Measurements from ENCODE around the gene AOPEP.

AOPEP gene

GRCh38 chr9:94806307-94806893, 79.9 kb downstream of the AOPEP start:
- H4K20me1 ChIP-seq, result no peaks in the 10 kb centered on the region
- H3K36me3 ChIP-seq, result peaks cover 72% of the 10 kb centered on the region
- no peak overlapping the region for H3K9ac ChIP-seq
- H3K27me3 ChIP-seq, result no peaks in the 10 kb centered on the region
- H3K27ac ChIP-seq, result no peak overlapping the region
- H3K4me1 ChIP-seq, result no peaks in the 10 kb centered on the region
- no peak overlapping the region for H3K4me2 ChIP-seq
- H3K4me3 ChIP-seq, result no peak overlapping the region
- no peak for TF ChIP-seq Cebpa-rat (IDR thresholded peaks at IDR 0.05)
- H3K9me3 ChIP-seq, result no peaks in the 10 kb centered on the region

- H3K9me3 ChIP-seq, result no peaks in the 10 kb centered on the region
- H3K4me3 ChIP-seq, result no peak overlapping the region
- no peak overlapping the region for H3K4me2 ChIP-seq
- no peak for TF ChIP-seq Cebpa-rat (IDR thresholded peaks at IDR 0.05)
- H3K4me1 ChIP-seq, result 0 out of 2 replicates have a peak, but pooled peaks cover 6% of the 10 kb centered on the region
- no peaks in the 10 kb centered on the region for H3K27me3 ChIP-seq
- peaks cover 78% of the 10 kb centered on the region for H3K36me3 ChIP-seq
- no peak overlapping the region for H3K9ac ChIP-seq
- no peaks in the 10 kb centered on the region for H4K20me1 ChIP-seq
- no peak overlapping the region for H3K27ac ChIP-seq
These were observed 81.1 kb downstream of the AOPEP start for GRCh38 chr9:94807556-94807955.

- no peaks in the 10 kb centered on the region for H4K20me1 ChIP-seq
- no peaks in the 10 kb centered on the region for H3K27me3 ChIP-seq
- no peak overlapping the region for H3K4me2 ChIP-seq
- H3K4me1 ChIP-seq, result 0 out of 2 replicates have a peak, but pooled peaks cover 6% of the 10 kb centered on the region
- no peak overlapping the region for H3K4me3 ChIP-seq
- H3K9ac ChIP-seq, result no peak overlapping the region
- TF ChIP-seq Cebpa-rat (IDR thresholded peaks at IDR 0.05), result no peak
- peaks cover 74% of the 10 kb centered on the region for H3K36me3 ChIP-seq
- H3K27ac ChIP-seq, result no peak overlapping the region
- H3K9me3 ChIP-seq, result no peaks in the 10 kb centered on the region
These were observed 82.6 kb downstream of the AOPEP start for GRCh38 chr9:94808926-94809700.

- Histone ChIP-seq H3K4me2 (no peak overlapping the region), H3K9ac (no peak overlapping the region), H3K27me3 (no peaks in the 10 kb centered on the region), H3K4me3 (no peak overlapping the region), H3K36me3 (peaks cover 71% of the 10 kb centered on the region), H3K9me3 (no peaks in the 10 kb centered on the region), H3K4me1 (0 out of 2 replicates have a peak, but pooled peaks cover 6% of the 10 kb centered on the region), H3K27ac (no peak overlapping the region), H4K20me1 (no peaks in the 10 kb centered on the region)
- TF ChIP-seq Cebpa-rat (IDR thresholded peaks at IDR 0.05), result no peak
These were observed 83.3 kb downstream of the AOPEP start for GRCh38 chr9:94809778-94810177.

- Histone ChIP-seq H3K36me3 (peaks cover 66% of the 10 kb centered on the region), H3K27me3 (no peaks in the 10 kb centered on the region), H4K20me1 (no peaks in the 10 kb centered on the region), H3K4me2 (no peak overlapping the region), H3K27ac (no peak overlapping the region), H3K4me1 (0 out of 2 replicates have a peak, but pooled peaks cover 6% of the 10 kb centered on the region), H3K9me3 (no peaks in the 10 kb centered on the region), H3K9ac (no peak overlapping the region), H3K4me3 (no peak overlapping the region)
- TF ChIP-seq Cebpa-rat (IDR thresholded peaks at IDR 0.05), result no peak
These were observed 84.6 kb downstream of the AOPEP start for GRCh38 chr9:94811074-94811473.

GRCh38 chr9:94812343-94812742, 85.8 kb downstream of the AOPEP start:
- H3K9me3 ChIP-seq, result no peaks in the 10 kb centered on the region
- H3K9ac ChIP-seq, result no peak overlapping the region
- no peaks in the 10 kb centered on the region for H4K20me1 ChIP-seq
- no peak overlapping the region for H3K4me2 ChIP-seq
- H3K27me3 ChIP-seq, result no peaks in the 10 kb centered on the region
- no peak overlapping the region for H3K27ac ChIP-seq
- H3K4me3 ChIP-seq, result no peak overlapping the region
- peaks cover 62% of the 10 kb centered on the region for H3K36me3 ChIP-seq
- no peak for TF ChIP-seq Cebpa-rat (IDR thresholded peaks at IDR 0.05)
- H3K4me1 ChIP-seq, result 0 out of 2 replicates have a peak, but pooled peaks cover 6% of the 10 kb centered on the region

GRCh38 chr9:94813379-94813778, 86.9 kb downstream of the AOPEP start:
- H3K9me3 ChIP-seq, result no peaks in the 10 kb centered on the region
- peaks cover 61% of the 10 kb centered on the region for H3K36me3 ChIP-seq
- H4K20me1 ChIP-seq, result no peaks in the 10 kb centered on the region
- no peak overlapping the region for H3K9ac ChIP-seq
- H3K4me2 ChIP-seq, result no peak overlapping the region
- no peaks in the 10 kb centered on the region for H3K27me3 ChIP-seq
- 0 out of 2 replicates have a peak, but pooled peaks cover 6% of the 10 kb centered on the region for H3K4me1 ChIP-seq
- no peak overlapping the region for H3K4me3 ChIP-seq
- no peak overlapping the region for H3K27ac ChIP-seq
- TF ChIP-seq Cebpa-rat (IDR thresholded peaks at IDR 0.05), result no peak

GRCh38 chr9:94817291-94818177, 91.0 kb downstream of the AOPEP start:
- no peak for TF ChIP-seq Cebpa-rat (IDR thresholded peaks at IDR 0.05)
- Histone ChIP-seq H3K4me2 (no peak overlapping the region), H3K27me3 (no peaks in the 10 kb centered on the region)

GRCh38 chr9:94818178-94818541, 91.7 kb downstream of the AOPEP start:
- no peak overlapping the region for H3K9ac ChIP-seq
- no peaks in the 10 kb centered on the region for H4K20me1 ChIP-seq
- no peaks in the 10 kb centered on the region for H3K27me3 ChIP-seq
- no peak overlapping the region for H3K27ac ChIP-seq
- H3K4me1 ChIP-seq, result peaks cover 10% of the 10 kb centered on the region; the same call in 1 of the 2 replicates
- H3K9me3 ChIP-seq, result no peaks in the 10 kb centered on the region
- H3K4me3 ChIP-seq, result no peak overlapping the region
- H3K4me2 ChIP-seq, result no peak overlapping the region
- TF ChIP-seq Cebpa-rat (IDR thresholded peaks at IDR 0.05), result no peak
- H3K36me3 ChIP-seq, result peaks cover 40% of the 10 kb centered on the region

More at GRCh38 chr9:94817291-94818177, 91.0 kb downstream of the AOPEP start:
- Histone ChIP-seq H3K9ac (no peak overlapping the region), H3K27ac (no peak overlapping the region), H3K9me3 (no peaks in the 10 kb centered on the region), H3K4me3 (no peak overlapping the region), H4K20me1 (no peaks in the 10 kb centered on the region), H3K36me3 (peaks cover 35% of the 10 kb centered on the region), H3K4me1 (peaks cover 10% of the 10 kb centered on the region; the same call in 1 of the 2 replicates)

All from BLaER1 (cell line).